Activated CD8-positive, alpha-beta memory T cell treated with anti-CD3 and anti-CD28 coated beads for 36 hours (primary cell): ENCODE measurements around the gene CSNK2B. TPM values are rescaled to one million over a fixed set of nuclear protein-coding genes. Genes with fewer than 3 reads are reported as not detected.

Experiments used
- CTCF ChIA-PET: fragments of 350-600 bp; sonication (Branson Sonifier 250); formaldehyde crosslinking; loops from one replicate; lab custom pipeline; 2021; ENCODE audit warnings: antibody characterized with exemption; lab: Charles Lee
- POLR2A ChIA-PET: fragments of 350-600 bp; sonication (Branson Sonifier 250); formaldehyde crosslinking; loops from one replicate; lab custom pipeline; 2021; ENCODE audit warnings: antibody characterized with exemption; lab: Charles Lee
- total RNA-seq, 2 experiments: library from RNA; stranded (reverse); gene quantifications; one replicate each; pipeline ENCODE4 v1.2.3, GENCODE V29; 2021

Gene CSNK2B
- total RNA-seq: 100 to 1,000 TPM; 329 TPM

GRCh38 chr6:31665501-31666336, at the start of gene CSNK2B:
CSNK2B (plus strand) TSS chr6:31666080; CDS start chr6:31666832, 752 bp downstream.
- ChIA-PET CTCF (interaction anchor here (0.8 to 3.6 kb wide), 2 partner anchors 13 to 76 kb away, joined by 3 to 21 read pairs; partner anchors contain the start of gene BAG6), POLR2A (interaction anchor here (0.5 to 3.1 kb wide), 4 partner anchors 13 to 153 kb away, joined by 3 to 29 read pairs (median 4); partner anchors contain the start of genes ABHD16A and BAG6)

GRCh38 chr6:31617010-31617409, 48.9 kb upstream of the CSNK2B start:
- ChIA-PET CTCF (interaction anchor here (5.7 kb wide), 1 partner anchor 18 kb away, joined by 23 read pairs; no protein-coding TSS in a partner anchor), POLR2A (no interaction called here)

DNA sequence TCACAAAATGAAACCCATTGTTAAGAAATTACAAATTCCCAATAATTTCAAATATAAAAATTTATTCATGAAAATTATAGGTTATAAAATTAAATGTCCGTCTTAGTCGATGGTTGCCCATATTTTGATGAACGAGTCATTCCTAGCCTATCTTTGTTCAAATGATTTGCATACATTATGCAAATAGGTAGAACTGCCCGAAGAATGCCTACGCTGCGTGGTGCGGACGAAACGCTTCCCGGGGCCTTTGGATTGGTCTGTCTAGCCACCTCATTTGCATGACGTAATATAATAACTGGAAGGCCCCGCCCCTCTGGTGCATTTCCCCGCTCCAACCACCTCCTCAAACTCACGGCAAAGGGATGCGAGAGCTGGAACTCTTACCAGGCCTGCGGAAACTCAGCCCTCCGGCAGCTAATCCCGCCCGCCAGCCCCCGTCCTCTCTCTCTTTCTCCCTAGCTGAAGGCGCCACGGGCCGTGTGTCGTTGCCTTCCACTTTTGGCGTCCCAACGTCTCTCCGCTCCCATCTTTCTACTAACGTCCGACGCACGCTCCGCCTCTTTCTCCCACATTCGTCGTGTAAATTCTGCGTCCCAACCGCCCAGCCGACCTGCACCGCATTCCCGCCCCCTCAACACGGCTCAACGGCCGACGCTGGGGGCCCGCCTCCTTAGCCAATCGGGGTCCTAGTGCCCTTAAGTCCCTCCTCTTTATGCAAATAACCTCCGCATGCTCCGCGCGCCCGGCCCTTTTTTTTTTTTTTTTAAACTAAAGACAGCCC, 45.9 kb upstream of the CSNK2B start:
- CTCF ChIA-PET: interaction anchor here (1.2 kb wide), 1 partner anchor 25 kb away, joined by 3 read pairs; no protein-coding TSS in a partner anchor
- POLR2A ChIA-PET: interaction anchor here (0.8 to 1.0 kb wide), 3 partner anchors 32 to 79 kb away, joined by 3 to 5 read pairs (median 3); partner anchors contain the start of gene DDX39B

DNA sequence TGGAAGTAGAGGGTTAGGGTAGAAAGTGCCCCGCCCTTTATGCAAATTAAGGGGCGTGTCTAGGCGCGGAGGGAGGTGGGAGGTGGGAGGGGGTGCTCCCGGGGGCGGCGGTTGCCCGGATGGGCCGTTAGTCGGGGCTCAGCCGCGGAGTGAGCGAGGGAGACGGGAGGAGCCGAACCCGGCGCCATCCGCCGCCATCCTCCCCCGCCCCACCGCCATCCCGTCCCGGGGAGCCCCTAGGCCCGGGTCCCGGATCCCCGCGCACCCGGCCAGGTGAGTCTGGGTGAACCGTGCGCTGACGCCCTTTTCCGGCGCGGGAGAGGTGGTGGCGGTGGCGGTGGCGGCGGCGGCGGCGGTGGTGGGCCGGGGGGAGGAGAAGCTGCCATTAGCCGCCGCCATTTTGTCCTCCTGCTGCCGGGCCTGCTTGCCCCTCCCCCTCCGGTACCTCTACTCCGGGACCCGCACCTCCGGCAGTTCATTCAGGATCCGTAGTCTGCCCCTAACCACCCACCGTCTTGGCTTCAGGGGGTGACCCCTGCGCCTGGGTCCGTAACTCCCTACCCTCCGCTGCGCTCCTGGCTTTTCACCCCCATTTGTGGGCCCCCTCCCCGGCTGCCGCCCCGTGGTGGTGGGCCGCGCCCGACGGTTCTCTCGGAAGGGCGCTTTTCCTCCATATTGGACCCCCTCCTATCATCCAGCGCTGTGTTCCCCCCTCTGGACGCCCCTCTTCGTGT, 45.1 kb upstream of the CSNK2B start, which contains the start of gene PRRC2A:
Gene PRRC2A (plus strand): TSS at position 130 of the 734 bp plus-strand sequence. CDS start 2,075 bp downstream, outside the sequence.
- CTCF ChIA-PET: interaction anchor here (1.2 kb wide), 1 partner anchor 24 kb away, joined by 3 read pairs; no protein-coding TSS in a partner anchor
- POLR2A ChIA-PET: interaction anchor here (1.0 to 2.6 kb wide), 3 partner anchors 31 to 79 kb away, joined by 3 to 20 read pairs (median 5); partner anchors contain the start of genes BAG6 and DDX39B

- ChIA-PET CTCF (no interaction called here), POLR2A (interaction anchor here (1.8 to 2.6 kb wide), 3 partner anchors 13 to 44 kb away, joined by 5 to 20 read pairs (median 7); partner anchors contain the start of gene BAG6)
Observed at GRCh38 chr6:31621320-31621939, 44.5 kb upstream of the CSNK2B start.

- CTCF ChIA-PET: interaction anchor here (0.6 kb wide), 1 partner anchor 87 kb away, joined by 3 read pairs; no protein-coding TSS in a partner anchor
- POLR2A ChIA-PET: interaction anchor here (0.9 to 2.6 kb wide), 4 partner anchors 12 to 45 kb away, joined by 5 to 20 read pairs (median 6); partner anchors contain the start of gene BAG6
Observed at GRCh38 chr6:31621991-31622390, 43.9 kb upstream of the CSNK2B start.

DNA sequence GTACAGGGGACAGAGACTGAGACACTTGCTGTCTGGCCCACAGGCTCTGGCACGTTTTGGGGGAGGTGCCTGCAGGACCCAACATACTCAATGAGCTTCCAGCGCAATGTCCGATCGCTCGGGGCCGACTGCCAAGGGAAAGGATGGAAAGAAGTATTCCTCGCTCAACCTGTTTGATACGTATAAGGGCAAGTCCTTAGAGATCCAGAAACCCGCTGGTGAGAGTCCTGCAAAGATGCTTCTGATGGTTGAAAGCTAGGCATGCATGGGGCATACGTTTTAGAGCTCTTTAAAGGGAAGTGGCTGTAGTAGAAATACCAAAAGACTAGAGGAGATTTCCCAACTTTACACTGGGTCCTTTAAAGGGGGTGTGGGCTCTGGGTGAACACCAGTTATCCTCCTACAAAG, 43.2 kb upstream of the CSNK2B start:
- ChIA-PET POLR2A (interaction anchor here (0.7 to 2.6 kb wide), 5 partner anchors 11 to 439 kb away, joined by 5 to 20 read pairs (median 7); partner anchors contain the start of gene BAG6), CTCF (interaction anchor here (0.6 to 1.3 kb wide), 3 partner anchors 13 to 210 kb away, joined by 3 to 6 read pairs (median 3); no protein-coding TSS in a partner anchor)

- CTCF ChIA-PET: no interaction called here
- POLR2A ChIA-PET: no interaction called here
Observed at GRCh38 chr6:31624070-31624469, 41.8 kb upstream of the CSNK2B start.

- POLR2A ChIA-PET: no interaction called here
- CTCF ChIA-PET: no interaction called here
Observed at GRCh38 chr6:31626952-31627351, 38.9 kb upstream of the CSNK2B start.

DNA sequence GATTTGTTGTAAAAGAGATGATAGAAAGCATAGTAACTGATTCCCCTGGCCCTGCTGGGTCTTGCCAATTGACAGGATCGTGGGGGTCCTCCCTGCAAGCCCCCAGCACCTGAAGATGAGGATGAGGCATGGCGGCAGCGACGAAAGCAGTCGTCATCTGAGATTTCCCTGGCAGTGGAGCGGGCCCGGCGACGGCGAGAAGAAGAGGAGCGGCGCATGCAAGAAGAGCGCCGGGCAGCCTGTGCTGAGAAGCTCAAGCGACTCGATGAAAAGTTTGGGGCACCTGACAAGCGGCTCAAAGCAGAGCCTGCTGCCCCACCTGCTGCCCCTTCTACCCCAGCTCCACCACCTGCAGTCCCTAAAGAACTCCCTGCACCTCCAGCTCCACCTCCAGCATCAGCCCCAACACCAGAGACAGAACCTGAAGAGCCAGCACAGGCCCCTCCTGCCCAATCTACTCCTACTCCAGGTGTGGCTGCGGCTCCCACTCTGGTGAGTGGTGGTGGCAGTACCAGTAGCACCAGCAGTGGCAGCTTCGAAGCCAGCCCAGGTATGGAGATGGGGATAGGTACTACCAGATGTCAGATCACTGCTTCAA, 38.1 kb upstream of the CSNK2B start:
- CTCF ChIA-PET: no interaction called here

DNA sequence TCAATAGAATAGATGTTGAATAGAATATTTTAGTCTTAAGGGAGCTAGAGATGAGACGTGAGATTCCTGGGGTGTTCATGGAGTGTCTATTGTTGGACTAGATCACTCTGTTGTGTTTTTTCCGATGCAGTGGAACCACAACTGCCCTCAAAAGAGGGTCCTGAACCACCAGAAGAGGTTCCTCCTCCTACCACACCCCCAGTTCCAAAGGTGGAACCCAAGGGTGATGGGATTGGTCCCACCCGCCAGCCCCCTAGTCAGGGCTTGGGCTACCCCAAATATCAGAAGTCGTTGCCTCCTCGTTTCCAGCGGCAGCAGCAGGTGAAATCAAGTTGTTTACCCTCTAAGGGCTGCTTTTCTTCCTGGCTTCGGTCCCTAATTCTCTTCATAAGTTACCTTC, 36.9 kb upstream of the CSNK2B start:
- ChIA-PET POLR2A (interaction anchor here (1.0 kb wide), 1 partner anchor 36 kb away, joined by 3 read pairs; the partner anchor contains the start of gene GPANK1), CTCF (interaction anchor here (1.3 kb wide), 1 partner anchor 32 kb away, joined by 3 read pairs; no protein-coding TSS in a partner anchor)

More for the DNA sequence above, 38.1 kb upstream of the CSNK2B start:
- POLR2A ChIA-PET: no interaction called here

DNA sequence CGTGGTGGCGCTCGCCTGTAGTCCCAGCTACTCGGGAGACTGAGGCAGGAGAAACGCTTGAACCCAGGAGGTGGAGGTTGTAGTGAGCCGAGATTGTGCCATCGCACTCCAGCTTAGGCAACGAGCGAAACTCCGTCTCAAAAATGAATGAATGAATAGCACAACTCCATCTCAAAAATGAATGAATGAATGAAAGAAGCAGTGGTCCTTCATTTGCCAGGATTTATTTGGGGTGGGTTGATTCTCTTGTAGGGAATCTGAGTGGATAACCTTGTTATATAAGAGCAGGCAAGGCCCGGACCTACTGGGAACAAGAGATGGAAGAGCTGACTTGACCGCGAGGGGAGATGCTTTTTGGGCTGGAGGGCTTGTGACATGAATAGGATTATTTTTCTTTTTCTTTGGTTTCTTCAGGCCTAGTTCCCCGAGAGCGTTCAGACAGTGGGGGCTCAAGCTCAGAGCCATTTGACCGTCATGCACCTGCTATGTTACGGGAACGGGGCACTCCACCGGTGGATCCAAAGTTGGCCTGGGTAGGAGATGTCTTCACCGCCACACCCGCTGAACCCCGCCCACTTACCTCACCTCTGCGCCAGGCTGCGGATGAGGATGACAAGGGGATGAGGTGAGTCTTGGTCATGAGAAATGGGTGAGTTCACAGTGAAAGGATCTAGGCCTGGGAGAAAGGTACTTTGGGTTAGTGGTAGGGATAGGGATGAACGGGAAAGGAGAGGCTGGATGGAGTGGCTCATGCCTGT, 35.5 kb upstream of the CSNK2B start:
- ChIA-PET CTCF (interaction anchor here (1.3 kb wide), 1 partner anchor 34 kb away, joined by 3 read pairs; no protein-coding TSS in a partner anchor), POLR2A (no interaction called here)

DNA sequence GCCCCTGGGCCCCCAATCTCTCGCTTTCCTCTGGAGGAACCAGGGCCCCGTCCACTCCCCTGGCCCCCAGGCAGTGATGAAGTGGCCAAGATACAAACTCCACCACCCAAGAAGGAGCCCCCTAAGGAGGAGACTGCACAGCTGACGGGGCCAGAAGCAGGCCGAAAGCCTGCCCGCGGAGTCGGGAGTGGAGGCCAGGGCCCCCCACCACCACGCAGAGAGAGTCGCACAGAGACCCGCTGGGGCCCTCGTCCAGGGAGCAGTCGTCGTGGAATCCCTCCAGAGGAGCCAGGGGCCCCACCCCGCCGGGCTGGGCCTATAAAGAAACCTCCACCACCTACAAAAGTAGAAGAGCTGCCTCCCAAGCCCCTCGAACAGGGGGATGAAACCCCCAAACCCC, 34.7 kb upstream of the CSNK2B start:
- ChIA-PET POLR2A (no interaction called here), CTCF (no interaction called here)

DNA sequence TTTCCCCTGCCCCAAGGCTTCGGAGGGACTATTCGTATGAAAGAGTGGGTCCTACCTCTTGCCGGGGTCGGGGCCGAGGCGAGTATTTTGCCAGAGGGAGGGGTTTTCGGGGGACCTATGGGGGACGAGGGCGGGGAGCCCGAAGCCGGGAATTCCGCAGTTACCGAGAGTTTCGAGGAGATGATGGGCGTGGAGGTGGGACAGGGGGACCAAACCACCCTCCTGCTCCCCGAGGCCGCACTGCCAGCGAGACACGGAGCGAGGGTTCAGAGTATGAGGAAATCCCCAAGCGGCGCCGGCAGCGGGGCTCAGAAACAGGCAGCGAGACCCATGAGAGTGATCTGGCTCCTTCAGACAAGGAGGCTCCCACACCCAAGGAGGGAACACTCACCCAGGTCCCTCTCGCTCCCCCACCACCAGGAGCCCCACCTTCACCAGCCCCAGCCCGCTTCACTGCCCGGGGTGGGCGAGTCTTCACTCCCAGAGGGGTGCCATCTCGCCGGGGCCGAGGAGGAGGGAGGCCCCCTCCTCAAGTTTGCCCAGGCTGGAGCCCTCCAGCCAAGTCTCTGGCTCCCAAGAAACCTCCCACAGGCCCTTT, 34.1 kb upstream of the CSNK2B start:
- POLR2A ChIA-PET: no interaction called here
- CTCF ChIA-PET: no interaction called here

DNA sequence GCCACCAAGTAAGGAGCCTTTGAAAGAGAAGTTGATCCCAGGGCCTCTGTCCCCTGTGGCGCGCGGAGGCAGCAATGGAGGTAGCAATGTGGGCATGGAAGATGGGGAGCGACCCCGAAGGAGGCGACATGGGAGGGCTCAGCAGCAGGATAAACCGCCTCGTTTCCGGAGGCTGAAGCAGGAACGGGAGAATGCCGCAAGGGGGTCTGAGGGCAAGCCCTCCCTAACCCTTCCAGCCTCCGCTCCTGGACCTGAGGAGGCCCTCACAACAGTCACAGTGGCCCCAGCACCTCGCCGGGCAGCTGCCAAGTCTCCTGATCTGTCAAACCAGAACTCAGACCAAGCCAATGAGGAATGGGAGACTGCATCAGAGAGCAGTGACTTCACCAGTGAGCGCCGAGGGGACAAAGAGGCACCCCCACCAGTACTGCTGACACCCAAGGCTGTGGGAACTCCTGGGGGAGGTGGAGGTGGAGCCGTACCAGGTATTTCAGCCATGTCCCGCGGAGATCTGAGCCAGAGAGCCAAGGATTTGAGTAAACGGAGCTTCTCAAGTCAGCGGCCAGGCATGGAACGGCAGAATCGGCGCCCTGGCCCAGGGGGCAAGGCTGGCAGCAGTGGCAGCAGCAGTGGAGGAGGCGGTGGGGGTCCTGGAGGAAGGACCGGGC, 33.5 kb upstream of the CSNK2B start:
- CTCF ChIA-PET: no interaction called here
- POLR2A ChIA-PET: no interaction called here

DNA sequence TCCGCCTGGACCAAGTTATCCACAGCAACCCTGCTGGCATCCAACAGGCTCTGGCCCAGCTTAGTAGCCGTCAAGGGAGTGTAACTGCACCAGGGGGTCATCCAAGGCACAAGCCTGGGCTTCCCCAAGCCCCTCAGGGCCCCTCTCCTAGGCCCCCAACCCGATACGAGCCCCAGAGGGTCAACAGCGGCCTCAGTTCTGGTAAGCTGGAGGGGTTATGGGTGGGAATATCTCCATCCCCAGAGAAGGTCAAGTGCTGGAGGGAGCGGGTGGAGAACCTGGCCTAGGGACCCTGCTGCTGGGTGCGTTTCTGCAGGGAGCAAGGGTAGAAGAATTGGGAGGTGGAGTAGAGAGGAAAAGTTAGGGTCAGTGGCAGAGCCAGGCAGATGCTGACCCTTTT, 32.4 kb upstream of the CSNK2B start:
- CTCF ChIA-PET: no interaction called here

More for the DNA sequence above, 32.4 kb upstream of the CSNK2B start:
- POLR2A ChIA-PET: interaction anchor here (1.2 kb wide), 1 partner anchor 11 kb away, joined by 7 read pairs; no protein-coding TSS in a partner anchor
